HepG2 (cell line): ENCODE results near the gene STIP1. TPM values are rescaled to one million over a fixed set of nuclear protein-coding genes. Genes with fewer than 3 reads are reported as not detected.

Experiments
- ATAC-seq: fragments of 200-7000 bp; cut with Tn5 transposase; 3 replicates; pipeline ENCODE4 v1.9.1; 2020; ENCODE audit warnings: mild to moderate bottlenecking, moderate library complexity
- BruUV-seq: library from RNA; stranded (reverse); fragments of 400-500 nt; replicated peaks from 2 replicates; lab custom pipeline; 2021; lab: Mats Ljungman, UMichigan
- CTCF ChIA-PET: fragments of 300-600 bp; formaldehyde crosslinking; extraction: SDS; loops from one replicate; lab custom pipeline; 2021; ENCODE audit warnings: low total read pairs, inconsistent platforms, low intra/inter-chr PET ratio; lab: Yijun Ruan, JAX
- POLR2A ChIA-PET: fragments of 350-600 bp; sonication (Branson Sonifier 250); formaldehyde crosslinking; loops from one replicate; lab custom pipeline; 2020; ENCODE audit warnings: antibody characterized with exemption, inconsistent platforms; lab: Yijun Ruan, JAX
- DNase-seq: peaks from one replicate; pipeline ENCODE4 v3.0.0-alpha.2; 2015; ENCODE audit warnings: low spot score
- FAIRE-seq: peaks from 3 replicates; lab custom pipeline; 2011; peaks lifted over from hg19 to GRCh38; lab: Jason Lieb, UNC
- H2AFZ ChIP-seq: one replicate; pipeline ENCODE4 v1.6.1; 2011; ENCODE audit warnings: low read length, inconsistent platforms
- H3K27ac ChIP-seq: fragments of 300-600 bp; 3 replicates; pipeline ENCODE4 v1.8.0; 2011; ENCODE audit warnings: mixed run types, mild to moderate bottlenecking, mixed read lengths, low read length, inconsistent platforms; ENCODE audit not compliant: insufficient read depth; ENCODE audit errors: extremely low read length
- H3K27me3 ChIP-seq, 2 experiments: fragments of 200-600 bp in 1 of 2; 2 replicates in 1 of 2; 3 replicates in 1 of 2; pipeline versions ENCODE4 v1.6.0 to v1.8.0; 2011; ENCODE audit warnings: low read length in 2 of 2, mild to moderate bottlenecking in 2 of 2, moderate library complexity in 2 of 2, inconsistent platforms in 1 of 2; ENCODE audit not compliant: insufficient read depth in 2 of 2, control insufficient read depth in 1 of 2
- H3K36me3 ChIP-seq, 2 experiments: fragments of 200-600 bp in 1 of 2; replicated peaks in 1 of 2; 2 replicates in 1 of 2; 3 replicates in 1 of 2; pipeline versions ENCODE4 v1.5.1 to v1.8.0; 2011; ENCODE audit warnings: low read length in 2 of 2, inconsistent platforms in 1 of 2; ENCODE audit not compliant: insufficient read depth in 2 of 2, control insufficient read depth in 1 of 2
- H3K4me1 ChIP-seq: 2 replicates; pipeline ENCODE4 v1.5.1; 2012; ENCODE audit warnings: low read length, inconsistent platforms; ENCODE audit not compliant: insufficient read depth
- H3K4me2 ChIP-seq: 2 replicates; pipeline ENCODE4 v1.6.0; 2011; ENCODE audit warnings: low read depth, low read length, inconsistent platforms
- H3K4me3 ChIP-seq, 3 experiments: fragments of 200-600 bp in 1 of 3; sonication (generic), shearing (Covaris generic) in 1 of 3; replicated peaks in 1 of 3; 2 replicates each; pipeline ENCODE4 v1.5.1; 2011 to 2016; ENCODE audit warnings: low read length in 3 of 3, inconsistent platforms in 2 of 3, low read depth in 2 of 3, mild to moderate bottlenecking in 2 of 3, control low read depth in 1 of 3, mixed read lengths in 1 of 3; ENCODE audit not compliant: insufficient read depth in 1 of 3
- H3K79me2 ChIP-seq: one replicate; pipeline ENCODE4 v1.6.1; 2011; ENCODE audit warnings: low read length, inconsistent platforms; ENCODE audit not compliant: insufficient read depth
- H3K9ac ChIP-seq: 2 replicates; pipeline ENCODE4 v1.6.0; 2011; ENCODE audit warnings: mild to moderate bottlenecking, low read depth, low read length, inconsistent platforms; ENCODE audit not compliant: insufficient read depth
- H3K9me3 ChIP-seq: 2 replicates; pipeline ENCODE4 v1.5.1; 2012; ENCODE audit warnings: mild to moderate bottlenecking, low read length
- H4K20me1 ChIP-seq: 2 replicates; pipeline ENCODE4 v1.6.0; 2011; ENCODE audit warnings: inconsistent platforms, mild to moderate bottlenecking, low read length, moderate library complexity; ENCODE audit not compliant: insufficient read depth
- AGO1 ChIP-seq: fragments of 200-400 bp; formaldehyde crosslinking; IDR thresholded peaks from 2 replicates; pipeline ENCODE4 v1.6.1; 2017; ENCODE audit warnings: mild to moderate bottlenecking, low read depth, low read length, moderate library complexity; ENCODE audit not compliant: poor library complexity, severe bottlenecking
- ATF7-NPFF ChIP-seq: sonication (generic); formaldehyde crosslinking; IDR thresholded peaks from 2 replicates; pipeline ENCODE4 v1.8.1; 2023; ENCODE audit warnings: mild to moderate bottlenecking, low read depth, missing genetic modification reagents, moderate library complexity
- ATRX ChIP-seq: sonication (generic); formaldehyde crosslinking; IDR thresholded peaks from 2 replicates; pipeline ENCODE4 v1.4.0; 2020; ENCODE audit warnings: missing genetic modification reagents, borderline replicate concordance
- FOXC1 ChIP-seq: sonication (generic); formaldehyde crosslinking; IDR thresholded peaks from 2 replicates; pipeline ENCODE4 v1.8.0; 2022; ENCODE audit warnings: mild to moderate bottlenecking, missing genetic modification reagents, borderline replicate concordance
- SATB2 ChIP-seq: sonication (generic); formaldehyde crosslinking; IDR thresholded peaks from 2 replicates; pipeline ENCODE4 v1.5.0; 2020; ENCODE audit warnings: missing genetic modification reagents
- ZFP90 ChIP-seq: sonication (generic); formaldehyde crosslinking; IDR thresholded peaks from 2 replicates; pipeline ENCODE4 v1.8.0; 2022; ENCODE audit warnings: missing genetic modification reagents, mild to moderate bottlenecking, inconsistent platforms, borderline replicate concordance
- ZNF501 ChIP-seq: sonication (generic); formaldehyde crosslinking; IDR thresholded peaks from 2 replicates; pipeline ENCODE4 v1.5.1; 2020; ENCODE audit warnings: mild to moderate bottlenecking, moderate library complexity, missing genetic modification reagents
- ZSCAN25 ChIP-seq: sonication (generic); formaldehyde crosslinking; IDR thresholded peaks from 2 replicates; pipeline ENCODE4 v1.8.0; 2022; ENCODE audit warnings: mild to moderate bottlenecking, missing genetic modification reagents
- WGBS: methylation state at CpG from one replicate; pipeline ENCODE4 v1.1.6; 2017; ENCODE audit warnings: low lambda C conversion rate; 5-methylcytosine and 5-hydroxymethylcytosine counted together
- in situ Hi-C: cut with HindIII; loops from 2 replicates; pipeline ENCODE4 v1.10.0; 2017; ENCODE audit warnings: low pct_unique_long_range_greater_than_20kb; ENCODE audit not compliant: extremely low pct_ligation_motif_present
- intact Hi-C: fragments of 100-400 bp; cut with micrococcal nuclease; formaldehyde crosslinking; loops from one replicate; pipeline ENCODE4 v1.10.0; 2022; ENCODE audit not compliant: unreplicated experiment
- polyA plus RNA-seq, 8 experiments: library from polyadenylated mRNA; depleted of rRNA in 3 of 8; stranded (reverse) in 7 of 8; unstranded in 1 of 8; fragments of >200 nt; fragmentation: Illumina TruSeq in 4 of 8; extraction: Trizol in 4 of 8; gene quantifications; 2 replicates each; pipeline versions ENCODE4 v1.2.1 to v1.2.3, GENCODE V29; 2011 to 2016; ENCODE audit warnings: low read depth in 4 of 8, missing spikeins in 1 of 8, mixed read lengths in 1 of 8; ENCODE audit not compliant: insufficient read depth in 1 of 8
- total RNA-seq, 5 experiments: library from RNA; depleted of rRNA; stranded (reverse); fragments of >200 nt; fragmentation: Illumina TruSeq; extraction: Trizol; gene quantifications; 2 replicates each; pipeline ENCODE4 v1.2.3, GENCODE V29; 2016; ENCODE audit warnings: low read depth in 1 of 5
- TF ChIP-seq, protein P1 (sequence below): sonication (generic); formaldehyde crosslinking; conservative IDR thresholded peaks from 2 replicates; pipeline ENCODE4 v1.8.0; 2022; ENCODE audit warnings: mild to moderate bottlenecking, moderate library complexity, missing genetic modification reagents
- TF ChIP-seq, protein P2 (sequence below): sonication (generic); formaldehyde crosslinking; IDR thresholded peaks from 2 replicates; pipeline ENCODE4 v1.4.0; 2020; ENCODE audit warnings: missing genetic modification reagents
- TF ChIP-seq, protein P3 (sequence below): sonication (generic); formaldehyde crosslinking; IDR thresholded peaks from 2 replicates; pipeline ENCODE4 v1.4.0; 2020; ENCODE audit warnings: missing genetic modification reagents
- TF ChIP-seq, protein P4 (sequence below): sonication (generic); formaldehyde crosslinking; IDR thresholded peaks from 2 replicates; pipeline ENCODE4 v1.4.0; 2020; ENCODE audit warnings: missing genetic modification reagents, borderline replicate concordance

The STIP1 gene
- total and polyA plus RNA-seq, 2 of the 13 experiments (the other 11 are each of a cell fraction or from before 2014, with no cell fraction given): 81.1 to 217 TPM

DNA sequence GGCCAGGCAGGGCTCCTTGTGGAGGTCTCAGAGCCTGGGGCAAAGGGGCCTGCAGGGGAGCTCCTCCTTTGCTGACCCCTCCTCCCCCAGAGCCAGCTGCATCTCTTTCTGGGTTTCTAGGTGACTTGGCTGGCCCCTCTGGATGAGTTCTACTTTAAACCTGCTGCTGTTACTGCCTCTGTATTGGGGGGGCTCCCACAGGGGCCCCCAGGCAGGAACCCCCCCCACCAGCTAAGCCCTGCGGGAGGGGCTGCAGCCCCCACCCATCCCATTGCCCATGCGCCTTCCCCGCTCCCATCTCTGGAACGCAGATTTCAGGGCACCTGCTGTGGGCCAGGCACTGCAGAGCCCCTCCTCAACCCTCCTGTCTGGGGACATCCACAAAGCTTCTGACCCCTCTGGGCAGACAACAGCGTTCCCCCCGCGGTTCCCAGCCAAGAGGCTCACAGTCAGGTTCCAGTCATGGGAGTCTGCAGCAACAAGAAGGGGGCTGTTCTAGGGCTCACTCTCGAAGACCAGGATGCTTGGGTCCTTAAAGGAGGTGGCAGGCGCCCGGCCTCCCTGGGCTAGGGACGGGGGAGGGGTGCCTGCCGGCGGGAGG is 64.5 kb downstream of the STIP1 start:
- Histone ChIP-seq H4K20me1 (no peaks in the 10 kb centered on the region), H3K27me3 (no peaks in the 10 kb centered on the region; a peak in 1 of 5 replicates), H2AFZ (no peak overlapping the region), H3K79me2 (peaks cover 17% of the 10 kb centered on the region), H3K27ac (no peak overlapping the region), H3K9ac (peak overlapping the region; percentile 55; the same call in 1 of the 2 replicates), H3K36me3 (0 out of 5 replicates have a peak, but pooled peaks cover under 1 to 1% of the 10 kb centered on the region in 2 experiments), H3K4me1 (peaks cover 51% of the 10 kb centered on the region), H3K9me3 (no peaks in the 10 kb centered on the region), H3K4me2 (peak overlapping the region; percentile 100), H3K4me3 (peak overlapping the region; percentile 68 to 88 (median 83))
- in situ Hi-C loops (no loop called here), intact Hi-C loops (loop anchor here (2.0 kb wide), 2 partner anchors 18 to 60 kb away; no protein-coding TSS in a partner anchor)
- POLR2A ChIA-PET: interaction anchor here (0.9 to 2.0 kb wide), 7 partner anchors 9 to 69 kb away, joined by 3 to 14 read pairs (median 5); partner anchors contain the start of genes FKBP2 and PRDX5
- no TSS peak for BruUV-seq
- peak; percentile 1; the same call in 2 of the 3 replicates for ATAC-seq
- WGBS: 37% methylated on average over 7 of the region's 13 CpGs
- no peak for DNase-seq
- CTCF ChIA-PET: no interaction called here
- no peak for FAIRE-seq
- 0 out of 2 replicates have a peak, but pooled peaks have one; percentile 29 for TF ChIP-seq ZNF501
- 0 out of 2 replicates have a peak, but pooled peaks have one; percentile 13 for TF ChIP-seq ZSCAN25 (CRISPR knock-in tag)
- TF ChIP-seq, protein P1, sequence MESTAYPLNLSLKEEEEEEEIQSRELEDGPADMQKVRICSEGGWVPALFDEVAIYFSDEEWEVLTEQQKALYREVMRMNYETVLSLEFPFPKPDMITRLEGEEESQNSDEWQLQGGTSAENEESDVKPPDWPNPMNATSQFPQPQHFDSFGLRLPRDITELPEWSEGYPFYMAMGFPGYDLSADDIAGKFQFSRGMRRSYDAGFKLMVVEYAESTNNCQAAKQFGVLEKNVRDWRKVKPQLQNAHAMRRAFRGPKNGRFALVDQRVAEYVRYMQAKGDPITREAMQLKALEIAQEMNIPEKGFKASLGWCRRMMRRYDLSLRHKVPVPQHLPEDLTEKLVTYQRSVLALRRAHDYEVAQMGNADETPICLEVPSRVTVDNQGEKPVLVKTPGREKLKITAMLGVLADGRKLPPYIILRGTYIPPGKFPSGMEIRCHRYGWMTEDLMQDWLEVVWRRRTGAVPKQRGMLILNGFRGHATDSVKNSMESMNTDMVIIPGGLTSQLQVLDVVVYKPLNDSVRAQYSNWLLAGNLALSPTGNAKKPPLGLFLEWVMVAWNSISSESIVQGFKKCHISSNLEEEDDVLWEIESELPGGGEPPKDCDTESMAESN: 0 out of 2 replicates have a peak, but pooled peaks have one; percentile 28
- peak; percentile 37 for TF ChIP-seq AGO1
- no peak for TF ChIP-seq ZFP90 (CRISPR knock-in tag)
- no peak for TF ChIP-seq SATB2 (CRISPR knock-in tag)
- TF ChIP-seq, protein P2, sequence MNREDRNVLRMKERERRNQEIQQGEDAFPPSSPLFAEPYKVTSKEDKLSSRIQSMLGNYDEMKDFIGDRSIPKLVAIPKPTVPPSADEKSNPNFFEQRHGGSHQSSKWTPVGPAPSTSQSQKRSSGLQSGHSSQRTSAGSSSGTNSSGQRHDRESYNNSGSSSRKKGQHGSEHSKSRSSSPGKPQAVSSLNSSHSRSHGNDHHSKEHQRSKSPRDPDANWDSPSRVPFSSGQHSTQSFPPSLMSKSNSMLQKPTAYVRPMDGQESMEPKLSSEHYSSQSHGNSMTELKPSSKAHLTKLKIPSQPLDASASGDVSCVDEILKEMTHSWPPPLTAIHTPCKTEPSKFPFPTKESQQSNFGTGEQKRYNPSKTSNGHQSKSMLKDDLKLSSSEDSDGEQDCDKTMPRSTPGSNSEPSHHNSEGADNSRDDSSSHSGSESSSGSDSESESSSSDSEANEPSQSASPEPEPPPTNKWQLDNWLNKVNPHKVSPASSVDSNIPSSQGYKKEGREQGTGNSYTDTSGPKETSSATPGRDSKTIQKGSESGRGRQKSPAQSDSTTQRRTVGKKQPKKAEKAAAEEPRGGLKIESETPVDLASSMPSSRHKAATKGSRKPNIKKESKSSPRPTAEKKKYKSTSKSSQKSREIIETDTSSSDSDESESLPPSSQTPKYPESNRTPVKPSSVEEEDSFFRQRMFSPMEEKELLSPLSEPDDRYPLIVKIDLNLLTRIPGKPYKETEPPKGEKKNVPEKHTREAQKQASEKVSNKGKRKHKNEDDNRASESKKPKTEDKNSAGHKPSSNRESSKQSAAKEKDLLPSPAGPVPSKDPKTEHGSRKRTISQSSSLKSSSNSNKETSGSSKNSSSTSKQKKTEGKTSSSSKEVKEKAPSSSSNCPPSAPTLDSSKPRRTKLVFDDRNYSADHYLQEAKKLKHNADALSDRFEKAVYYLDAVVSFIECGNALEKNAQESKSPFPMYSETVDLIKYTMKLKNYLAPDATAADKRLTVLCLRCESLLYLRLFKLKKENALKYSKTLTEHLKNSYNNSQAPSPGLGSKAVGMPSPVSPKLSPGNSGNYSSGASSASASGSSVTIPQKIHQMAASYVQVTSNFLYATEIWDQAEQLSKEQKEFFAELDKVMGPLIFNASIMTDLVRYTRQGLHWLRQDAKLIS (CRISPR knock-in tag): no peak
- TF ChIP-seq ATF7-NPFF (CRISPR knock-in tag): 0 out of 2 replicates have a peak, but pooled peaks have one; percentile 44
- no peak for TF ChIP-seq ATRX (CRISPR knock-in tag)
- TF ChIP-seq FOXC1 (CRISPR knock-in tag): no peak
- TF ChIP-seq, protein P3, sequence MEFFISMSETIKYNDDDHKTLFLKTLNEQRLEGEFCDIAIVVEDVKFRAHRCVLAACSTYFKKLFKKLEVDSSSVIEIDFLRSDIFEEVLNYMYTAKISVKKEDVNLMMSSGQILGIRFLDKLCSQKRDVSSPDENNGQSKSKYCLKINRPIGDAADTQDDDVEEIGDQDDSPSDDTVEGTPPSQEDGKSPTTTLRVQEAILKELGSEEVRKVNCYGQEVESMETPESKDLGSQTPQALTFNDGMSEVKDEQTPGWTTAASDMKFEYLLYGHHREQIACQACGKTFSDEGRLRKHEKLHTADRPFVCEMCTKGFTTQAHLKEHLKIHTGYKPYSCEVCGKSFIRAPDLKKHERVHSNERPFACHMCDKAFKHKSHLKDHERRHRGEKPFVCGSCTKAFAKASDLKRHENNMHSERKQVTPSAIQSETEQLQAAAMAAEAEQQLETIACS (CRISPR knock-in tag): no peak
- TF ChIP-seq, protein P4, sequence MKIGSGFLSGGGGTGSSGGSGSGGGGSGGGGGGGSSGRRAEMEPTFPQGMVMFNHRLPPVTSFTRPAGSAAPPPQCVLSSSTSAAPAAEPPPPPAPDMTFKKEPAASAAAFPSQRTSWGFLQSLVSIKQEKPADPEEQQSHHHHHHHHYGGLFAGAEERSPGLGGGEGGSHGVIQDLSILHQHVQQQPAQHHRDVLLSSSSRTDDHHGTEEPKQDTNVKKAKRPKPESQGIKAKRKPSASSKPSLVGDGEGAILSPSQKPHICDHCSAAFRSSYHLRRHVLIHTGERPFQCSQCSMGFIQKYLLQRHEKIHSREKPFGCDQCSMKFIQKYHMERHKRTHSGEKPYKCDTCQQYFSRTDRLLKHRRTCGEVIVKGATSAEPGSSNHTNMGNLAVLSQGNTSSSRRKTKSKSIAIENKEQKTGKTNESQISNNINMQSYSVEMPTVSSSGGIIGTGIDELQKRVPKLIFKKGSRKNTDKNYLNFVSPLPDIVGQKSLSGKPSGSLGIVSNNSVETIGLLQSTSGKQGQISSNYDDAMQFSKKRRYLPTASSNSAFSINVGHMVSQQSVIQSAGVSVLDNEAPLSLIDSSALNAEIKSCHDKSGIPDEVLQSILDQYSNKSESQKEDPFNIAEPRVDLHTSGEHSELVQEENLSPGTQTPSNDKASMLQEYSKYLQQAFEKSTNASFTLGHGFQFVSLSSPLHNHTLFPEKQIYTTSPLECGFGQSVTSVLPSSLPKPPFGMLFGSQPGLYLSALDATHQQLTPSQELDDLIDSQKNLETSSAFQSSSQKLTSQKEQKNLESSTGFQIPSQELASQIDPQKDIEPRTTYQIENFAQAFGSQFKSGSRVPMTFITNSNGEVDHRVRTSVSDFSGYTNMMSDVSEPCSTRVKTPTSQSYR (CRISPR knock-in tag): 0 out of 2 replicates have a peak, but pooled peaks have one; percentile 32
